Retinal pigment epithelial cell (primary cell): ENCODE measurements around the gene LZTR1.
A peak's percentile ranks its signal among the peaks of the same experiment; 100 is the strongest.

ENCODE experiments used
- DNase-seq: peaks from one replicate; pipeline ENCODE4 v3.0.0-alpha.2; 2010; ENCODE audit warnings: low read depth
- H3K4me3 ChIP-seq: 2 replicates; pipeline ENCODE4 v1.5.1; 2011; ENCODE audit warnings: mild to moderate bottlenecking, low read length, control low read depth, moderate library complexity
- TF ChIP-seq, protein P1 (sequence below): conservative IDR thresholded peaks from 2 replicates; pipeline ENCODE4 v1.5.1; 2011; ENCODE audit warnings: low read depth, low read length, control low read depth, inconsistent platforms

LZTR1 gene

DNA sequence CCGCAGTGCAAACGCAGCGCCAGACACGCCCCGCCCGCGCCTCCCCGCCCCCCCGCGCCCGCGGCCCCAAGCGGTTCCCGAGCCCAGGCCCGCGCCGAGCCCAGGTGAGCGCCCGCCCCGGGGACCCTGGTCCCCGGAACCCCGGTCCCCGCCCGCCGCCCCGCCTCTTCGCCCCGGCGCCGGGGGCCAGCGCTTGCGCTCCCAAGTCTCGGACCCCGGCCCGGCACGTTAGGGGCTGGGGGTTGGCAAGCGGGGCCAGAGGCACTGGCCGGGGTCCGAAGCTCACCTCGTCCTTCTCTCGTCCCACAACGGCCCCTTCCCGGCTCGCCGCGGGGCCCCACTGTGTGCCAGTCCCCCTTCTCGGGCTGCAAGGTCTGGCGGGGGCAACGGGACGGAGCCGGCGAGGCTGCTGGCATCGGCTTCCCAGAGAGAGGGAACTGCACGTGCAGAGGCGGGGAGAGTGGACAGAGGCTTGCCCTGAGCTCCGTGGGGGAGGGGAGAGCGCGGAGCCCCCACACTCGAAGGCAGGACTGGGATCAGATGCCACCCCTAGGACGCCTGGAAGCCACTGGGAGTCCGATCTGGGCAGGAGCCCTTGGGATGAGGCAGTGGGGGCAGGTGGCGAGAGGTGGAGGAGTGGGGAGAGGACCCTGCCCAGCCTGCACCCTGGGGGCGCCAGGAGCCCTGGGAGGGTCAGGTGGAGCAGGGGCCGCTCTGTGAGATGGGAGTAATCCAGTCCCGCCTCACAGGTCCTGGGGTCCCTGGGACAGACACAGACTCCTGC is 16.8 kb upstream of the LZTR1 start:
- peak overlapping the region; percentile 32 for H3K4me3 ChIP-seq
- TF ChIP-seq, protein P1, sequence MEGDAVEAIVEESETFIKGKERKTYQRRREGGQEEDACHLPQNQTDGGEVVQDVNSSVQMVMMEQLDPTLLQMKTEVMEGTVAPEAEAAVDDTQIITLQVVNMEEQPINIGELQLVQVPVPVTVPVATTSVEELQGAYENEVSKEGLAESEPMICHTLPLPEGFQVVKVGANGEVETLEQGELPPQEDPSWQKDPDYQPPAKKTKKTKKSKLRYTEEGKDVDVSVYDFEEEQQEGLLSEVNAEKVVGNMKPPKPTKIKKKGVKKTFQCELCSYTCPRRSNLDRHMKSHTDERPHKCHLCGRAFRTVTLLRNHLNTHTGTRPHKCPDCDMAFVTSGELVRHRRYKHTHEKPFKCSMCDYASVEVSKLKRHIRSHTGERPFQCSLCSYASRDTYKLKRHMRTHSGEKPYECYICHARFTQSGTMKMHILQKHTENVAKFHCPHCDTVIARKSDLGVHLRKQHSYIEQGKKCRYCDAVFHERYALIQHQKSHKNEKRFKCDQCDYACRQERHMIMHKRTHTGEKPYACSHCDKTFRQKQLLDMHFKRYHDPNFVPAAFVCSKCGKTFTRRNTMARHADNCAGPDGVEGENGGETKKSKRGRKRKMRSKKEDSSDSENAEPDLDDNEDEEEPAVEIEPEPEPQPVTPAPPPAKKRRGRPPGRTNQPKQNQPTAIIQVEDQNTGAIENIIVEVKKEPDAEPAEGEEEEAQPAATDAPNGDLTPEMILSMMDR: no peak
- DNase-seq: no peak

DNA sequence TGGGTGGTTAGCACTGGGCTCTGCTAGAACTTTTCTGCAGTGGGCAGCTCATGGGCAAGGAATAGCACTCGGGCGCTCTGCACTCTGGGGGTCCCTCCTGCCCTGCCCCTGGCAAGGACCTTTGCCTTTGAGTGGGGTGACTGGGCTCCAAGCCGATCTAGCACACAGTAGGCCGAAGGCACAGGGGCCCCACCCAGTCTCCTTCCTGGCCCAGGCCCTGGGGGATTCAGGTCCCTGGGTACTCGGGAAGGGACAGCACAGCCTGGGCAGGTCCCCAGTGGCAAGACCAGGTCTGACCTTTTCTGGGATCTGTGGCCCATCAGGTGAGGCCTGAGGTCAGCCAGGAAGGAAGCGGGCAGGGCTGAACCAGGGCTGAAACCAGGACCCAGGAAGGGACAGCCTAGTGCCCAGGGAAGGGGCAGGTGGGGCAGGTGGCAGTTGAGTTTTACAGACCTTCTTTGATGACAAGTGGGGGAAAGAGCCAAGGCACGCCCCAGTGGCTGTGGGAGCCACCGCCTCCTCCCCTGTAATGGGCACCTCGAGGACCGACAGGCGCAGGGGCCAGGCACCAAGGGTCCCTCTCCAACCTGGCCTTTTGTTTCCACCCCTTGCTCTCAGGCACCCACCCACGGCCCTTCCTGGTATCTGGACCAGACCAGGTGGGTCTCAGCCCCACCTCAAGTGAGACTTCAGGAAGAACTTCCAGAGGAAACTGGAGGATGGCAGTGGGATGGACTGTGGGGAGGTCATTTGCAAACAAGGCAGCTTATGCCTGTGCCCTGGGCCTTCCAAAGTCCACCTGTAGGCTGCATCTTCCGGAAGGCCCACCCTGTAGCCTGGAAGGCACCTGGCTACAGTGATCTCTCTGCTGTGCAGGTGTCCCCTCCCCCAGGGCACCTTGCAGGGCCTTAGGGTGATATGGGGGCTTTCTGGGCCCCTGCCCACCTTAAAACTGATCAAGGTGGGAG is 15.9 kb upstream of the LZTR1 start:
- H3K4me3 ChIP-seq: no peak overlapping the region
- TF ChIP-seq, protein P1: no peak

DNA sequence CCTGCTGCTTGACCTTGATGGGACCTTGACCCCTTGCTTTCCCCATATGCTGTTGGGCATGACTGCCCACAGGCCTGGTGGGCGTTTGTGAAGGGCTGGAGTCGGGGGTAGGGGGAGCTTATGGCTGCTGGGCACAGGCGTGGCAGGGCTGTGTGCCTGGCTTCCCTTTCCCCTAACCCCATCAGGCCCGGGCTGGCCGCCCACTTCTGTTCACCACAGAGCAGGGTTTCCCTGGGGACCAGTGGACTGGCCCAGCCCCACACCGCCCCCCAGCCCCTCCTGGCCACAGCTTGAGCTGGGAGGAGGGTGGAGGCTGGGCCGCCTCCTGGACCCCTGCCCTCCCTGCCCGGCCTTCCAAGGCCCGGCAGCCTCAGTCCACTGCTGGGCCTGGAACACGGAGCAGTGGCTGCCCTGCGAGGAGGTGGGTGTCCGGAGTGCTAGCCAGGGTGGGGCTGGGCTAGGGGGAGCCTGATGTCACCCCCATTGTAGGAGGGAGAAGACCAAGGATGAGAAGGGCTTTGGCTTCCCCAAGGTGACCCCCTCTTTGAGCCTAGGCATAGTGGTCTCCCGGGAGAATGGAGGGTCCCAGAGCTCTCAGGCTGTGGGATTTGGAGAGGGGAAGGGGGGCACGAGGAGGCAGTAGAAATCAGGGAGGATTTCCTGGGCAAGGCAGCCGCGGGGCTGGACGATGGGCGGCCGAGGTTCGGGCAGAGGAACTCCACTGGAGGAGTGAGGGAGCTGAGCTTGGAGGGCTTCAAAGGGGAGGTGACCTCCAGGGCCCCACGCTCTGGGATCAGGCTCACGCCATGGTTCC is 15.0 kb upstream of the LZTR1 start, which contains the start of gene AIFM3:
TSS of gene AIFM3 (plus strand) at position 373 of the 814 bp plus-strand sequence. CDS start 690 bp downstream, outside the sequence.
- DNase-seq: no peak
- no peak within 1 kb of the TSS for H3K4me3 ChIP-seq
- TF ChIP-seq, protein P1: no peak

More for the DNA sequence above, 15.9 kb upstream of the LZTR1 start:
- DNase-seq: no peak

DNA sequence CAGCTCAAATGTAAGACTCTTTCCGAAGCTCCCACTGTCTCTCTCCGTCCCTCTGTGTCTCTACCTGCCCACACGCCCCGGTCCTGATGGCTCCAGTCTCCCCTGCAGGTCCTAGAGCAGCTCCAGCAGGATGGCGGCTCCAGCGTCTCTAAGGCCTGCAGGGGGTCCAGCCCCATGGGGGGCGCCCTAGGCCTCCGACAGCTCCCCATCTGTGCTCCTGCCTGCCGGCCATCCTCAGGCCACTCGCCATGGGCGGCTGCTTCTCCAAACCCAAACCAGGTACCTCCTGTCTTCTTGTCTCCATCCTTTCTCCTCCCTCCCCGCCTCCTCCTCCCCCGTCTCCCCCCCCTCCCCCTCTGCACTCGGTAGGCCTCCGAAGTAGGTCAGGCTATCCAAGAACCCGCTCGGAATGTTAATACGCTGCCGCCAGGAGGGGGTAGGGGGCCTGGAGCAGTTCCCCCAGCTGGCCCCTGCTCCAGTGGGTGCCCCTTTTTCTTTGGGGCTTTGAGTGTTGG is 14.3 kb upstream of the LZTR1 start:
- no peak overlapping the region for H3K4me3 ChIP-seq
- TF ChIP-seq, protein P1: no peak
- DNase-seq: no peak

DNA sequence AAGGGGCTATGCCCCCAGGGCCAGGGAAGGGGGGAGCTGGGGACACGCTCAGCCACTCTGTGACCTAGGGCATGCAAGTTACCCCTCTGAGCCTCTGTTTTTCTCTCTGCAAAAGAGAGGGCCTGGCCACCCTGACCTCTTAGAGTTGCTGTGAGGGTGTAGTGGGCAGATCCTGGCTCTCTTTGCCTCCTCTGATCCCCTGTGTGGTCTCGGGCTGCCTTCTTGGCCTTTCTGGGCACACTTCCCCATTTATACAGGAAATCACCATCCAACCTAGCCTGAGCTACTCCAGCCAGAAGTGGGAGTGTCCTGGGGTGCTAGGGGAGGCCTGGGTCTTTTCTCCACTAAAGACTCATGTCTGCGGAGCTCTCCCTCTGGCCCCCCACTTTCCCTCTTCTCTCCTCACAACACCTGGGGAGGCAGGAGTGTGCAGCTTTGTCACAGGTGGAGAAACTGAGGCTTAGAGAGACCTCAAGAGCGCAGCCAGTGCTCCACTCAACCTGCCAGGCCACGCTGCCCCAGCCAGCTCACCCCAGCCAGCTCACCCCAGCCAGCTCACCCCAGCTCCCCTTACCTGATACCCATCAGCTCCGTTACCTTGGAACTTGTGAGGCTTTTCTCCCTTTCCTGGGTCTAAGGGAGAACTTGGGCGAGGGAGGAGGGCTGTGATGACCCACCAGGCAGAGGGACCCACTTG is 13.7 kb upstream of the LZTR1 start:
- no peak for DNase-seq
- TF ChIP-seq, protein P1: no peak
- no peak overlapping the region for H3K4me3 ChIP-seq
